ENCODE measurements around the gene MTA3.

MTA3 gene

DNA sequence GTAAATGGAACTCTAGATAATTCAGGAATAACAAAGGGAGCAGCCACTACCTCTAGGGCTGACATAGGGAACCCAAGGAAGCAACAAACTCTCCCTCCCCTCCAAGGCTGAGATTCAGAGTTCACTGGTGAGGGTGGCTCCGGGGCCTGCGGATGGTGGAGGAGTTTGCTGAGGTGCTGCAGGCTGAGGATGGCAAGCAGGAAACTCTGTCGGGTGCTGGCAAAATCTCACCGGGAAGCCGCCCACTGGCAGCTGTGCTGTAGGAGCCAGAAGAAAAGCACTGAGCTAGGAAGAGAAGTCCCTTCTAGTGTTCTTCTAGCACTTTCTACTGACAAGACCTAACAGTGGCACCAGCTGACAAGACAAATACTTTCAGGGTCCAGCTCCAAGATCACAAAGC, 236.5 kb downstream of the MTA3 start:
- DNase-seq (ENCODE audit: low read depth in 2 of 2): no peak

Measured in stimulated activated CD4-positive, alpha-beta T cell treated with anti-CD3 and anti-CD28 coated beads, Interleukin-1b, Interleukin-23, amount 100 ng/mL, for 4 hours (primary cell).